Panc1 (cell line): ENCODE results near the gene CLDN22. TPM values are rescaled to one million over a fixed set of nuclear protein-coding genes. Genes with fewer than 3 reads are reported as not detected.
"Not testable (repeated sequence)": the region's sequence is repeated elsewhere in the genome, so short reads cannot be mapped to it uniquely, and the experiment has no call there.

Experiments
- ATAC-seq: fragments of 200-7000 bp; cut with Tn5 transposase; 2 replicates; pipeline ENCODE4 v1.9.1; 2020; ENCODE audit warnings: mild to moderate bottlenecking, moderate library complexity
- BruUV-seq: library from RNA; stranded (reverse); fragments of 400-500 nt; replicated peaks from 2 replicates; lab custom pipeline; 2021; lab: Mats Ljungman, UMichigan
- CTCF ChIA-PET: fragments of 300-600 bp; sonication (Branson Sonifier 250); formaldehyde crosslinking; loops from one replicate; lab custom pipeline; 2022; ENCODE audit warnings: antibody characterized with exemption; lab: Charles Lee
- POLR2A ChIA-PET: fragments of 300-600 bp; sonication (Branson Sonifier 250); formaldehyde crosslinking; loops from one replicate; lab custom pipeline; 2022; ENCODE audit warnings: antibody characterized with exemption; lab: Charles Lee
- DNase-seq: peaks from one replicate; pipeline ENCODE4 v3.0.0-alpha.2; 2010; ENCODE audit warnings: low read depth, low spot score
- H3K27ac ChIP-seq: 2 replicates; pipeline ENCODE4 v1.5.1; 2011; ENCODE audit warnings: mild to moderate bottlenecking, low read length, inconsistent platforms
- H3K27me3 ChIP-seq: fragments of 200-500 bp; sonication (Bioruptor generic); 2 replicates; pipeline ENCODE4 v1.6.0; 2014; ENCODE audit warnings: low read length, inconsistent platforms; ENCODE audit not compliant: control insufficient read depth, insufficient read depth
- H3K36me3 ChIP-seq: fragments of 200-500 bp; sonication (Bioruptor generic); 2 replicates; pipeline ENCODE4 v1.5.1; 2014; ENCODE audit warnings: inconsistent platforms, mild to moderate bottlenecking, low read length, moderate library complexity; ENCODE audit not compliant: control insufficient read depth, insufficient read depth
- H3K4me1 ChIP-seq: 2 replicates; pipeline ENCODE4 v1.5.1; 2011; ENCODE audit warnings: inconsistent platforms, mild to moderate bottlenecking, low read length, moderate library complexity; ENCODE audit not compliant: control insufficient read depth, insufficient read depth
- H3K4me3 ChIP-seq, 2 experiments: 2 replicates each; pipeline ENCODE4 v1.5.1; 2011 to 2012; ENCODE audit warnings: low read depth in 2 of 2, low read length in 2 of 2, mild to moderate bottlenecking in 2 of 2, inconsistent platforms in 1 of 2, moderate library complexity in 1 of 2
- H3K9me3 ChIP-seq: fragments of 200-500 bp; sonication (Bioruptor generic); 2 replicates; pipeline ENCODE4 v1.5.1; 2014; ENCODE audit warnings: low read depth, mild to moderate bottlenecking, inconsistent platforms, low read length, moderate library complexity; ENCODE audit not compliant: control insufficient read depth, insufficient read depth
- POLR2AphosphoS5 ChIP-seq: IDR thresholded peaks from 2 replicates; pipeline ENCODE4 v1.6.1; 2012; ENCODE audit warnings: mild to moderate bottlenecking, low read depth, low read length, moderate library complexity
- SIN3A ChIP-seq: IDR thresholded peaks from 2 replicates; pipeline ENCODE4 v1.6.1; 2012; ENCODE audit warnings: low read depth, mild to moderate bottlenecking, low read length, moderate library complexity, borderline replicate concordance; ENCODE audit not compliant: insufficient read depth
- TCF7L2 ChIP-seq: IDR thresholded peaks from 2 replicates; pipeline ENCODE4 v1.6.1; 2011; ENCODE audit warnings: mild to moderate bottlenecking, low read depth, low read length, inconsistent platforms
- in situ Hi-C: cut with HindIII; loops from 2 replicates; pipeline ENCODE4 v1.10.0; 2016; ENCODE audit warnings: low sequenced_read_pairs, low pct_unique_long_range_greater_than_20kb
- intact Hi-C: fragments of 100-400 bp; cut with micrococcal nuclease; formaldehyde crosslinking; loops from one replicate; pipeline ENCODE4 v1.10.0; 2022; ENCODE audit not compliant: unreplicated experiment
- total RNA-seq: library from RNA; stranded (reverse); gene quantifications from one replicate; pipeline ENCODE4 v1.2.1, GENCODE V29; 2021; ENCODE audit not compliant: unreplicated experiment
- TF ChIP-seq, protein P1 (sequence below), 2 experiments: IDR thresholded peaks; 2 replicates each; pipeline ENCODE4 v1.6.1; 2011 to 2012; ENCODE audit warnings: low read depth in 2 of 2, control low read depth in 1 of 2, low read length in 1 of 2, mild to moderate bottlenecking in 1 of 2, moderate library complexity in 1 of 2; ENCODE audit not compliant: insufficient read depth in 1 of 2
- TF ChIP-seq, protein P2 (sequence below): fragments of 450-650 bp; IDR thresholded peaks from 2 replicates; pipeline ENCODE4 v1.5.1; 2017; ENCODE audit warnings: mild to moderate bottlenecking

CLDN22 gene
- total RNA-seq, 1 experiment from 2014 or later = not detected

DNA sequence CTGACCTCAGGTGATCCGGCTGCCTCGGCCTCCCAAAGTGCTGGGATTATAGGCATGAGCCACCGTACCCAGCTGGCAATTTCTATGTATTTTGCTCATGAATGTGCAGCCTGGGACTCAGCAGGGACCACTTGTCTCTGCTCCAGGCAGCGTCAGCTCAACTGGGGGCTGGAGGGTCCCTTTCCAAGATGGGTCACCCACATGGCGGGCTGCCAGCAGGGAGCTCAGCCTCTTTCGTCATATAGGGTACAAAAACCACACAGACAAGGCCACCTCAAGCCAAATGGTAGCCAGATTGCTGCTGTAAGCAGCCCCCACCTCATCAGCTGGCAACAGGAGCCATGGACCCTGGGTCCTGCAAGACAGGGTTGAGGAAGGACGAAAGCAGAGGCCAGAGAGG, 4.5 kb upstream of the CLDN22 start:
- intact Hi-C loops = no loop called here
- CTCF ChIA-PET = no interaction called here
- TF ChIP-seq POLR2AphosphoS5 (no peak), TCF7L2 (no peak), SIN3A (no peak)
- DNase-seq = no peak
- in situ Hi-C loops = no loop called here
- Histone ChIP-seq H3K4me1 (0 out of 2 replicates have a peak, but pooled peaks cover 3% of the 10 kb centered on the region), H3K36me3 (no peaks in the 10 kb centered on the region), H3K4me3 (no peak overlapping the region), H3K27me3 (no peaks in the 10 kb centered on the region), H3K9me3 (no peaks in the 10 kb centered on the region), H3K27ac (no peak overlapping the region)
- ATAC-seq = no peak
- BruUV-seq = no TSS peak
- POLR2A ChIA-PET = no interaction called here

DNA sequence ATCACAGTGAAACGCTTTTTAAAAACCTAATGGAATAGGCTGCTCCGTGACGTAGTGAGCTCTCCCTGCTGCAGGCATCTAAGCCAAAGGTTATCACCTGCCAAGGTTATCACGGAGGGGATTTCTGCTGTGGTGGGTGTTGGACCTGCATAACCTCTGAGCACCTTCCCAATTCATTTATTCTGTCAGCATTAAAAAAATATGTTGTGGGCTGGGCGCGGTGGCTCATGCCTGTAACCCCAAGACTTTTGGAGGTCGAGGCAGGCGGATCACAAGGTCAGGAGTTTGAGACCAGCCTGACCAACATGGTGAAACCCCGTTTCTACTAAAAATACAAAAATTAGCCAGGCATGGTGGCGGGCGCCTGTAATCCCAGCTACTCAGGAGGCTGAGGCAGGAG, 4.0 kb upstream of the CLDN22 start:
- not testable (repeated sequence) for H3K4me3 ChIP-seq

DNA sequence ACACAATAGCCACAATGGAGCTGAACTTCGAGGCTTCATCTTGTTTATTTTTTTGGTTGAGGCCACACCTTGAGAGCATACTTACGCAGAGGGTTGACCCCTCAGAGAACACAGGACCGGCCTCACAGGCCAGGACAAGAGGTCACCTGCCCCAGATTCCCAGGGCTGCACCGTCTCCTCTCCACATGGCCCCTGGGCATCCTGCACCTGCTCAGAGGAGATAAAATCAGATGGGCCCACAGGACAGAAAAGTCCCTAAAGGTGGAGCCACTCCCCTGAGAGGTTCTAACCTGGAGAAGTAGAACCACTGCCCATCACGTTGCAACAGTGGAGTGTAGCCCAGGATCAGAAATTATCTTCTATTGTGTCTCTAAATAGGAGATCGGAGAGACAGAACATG, 3.2 kb upstream of the CLDN22 start:
- H3K27me3 ChIP-seq = no peaks in the 10 kb centered on the region
- ChIA-PET CTCF (no interaction called here), POLR2A (no interaction called here)
- TF ChIP-seq, protein P1, sequence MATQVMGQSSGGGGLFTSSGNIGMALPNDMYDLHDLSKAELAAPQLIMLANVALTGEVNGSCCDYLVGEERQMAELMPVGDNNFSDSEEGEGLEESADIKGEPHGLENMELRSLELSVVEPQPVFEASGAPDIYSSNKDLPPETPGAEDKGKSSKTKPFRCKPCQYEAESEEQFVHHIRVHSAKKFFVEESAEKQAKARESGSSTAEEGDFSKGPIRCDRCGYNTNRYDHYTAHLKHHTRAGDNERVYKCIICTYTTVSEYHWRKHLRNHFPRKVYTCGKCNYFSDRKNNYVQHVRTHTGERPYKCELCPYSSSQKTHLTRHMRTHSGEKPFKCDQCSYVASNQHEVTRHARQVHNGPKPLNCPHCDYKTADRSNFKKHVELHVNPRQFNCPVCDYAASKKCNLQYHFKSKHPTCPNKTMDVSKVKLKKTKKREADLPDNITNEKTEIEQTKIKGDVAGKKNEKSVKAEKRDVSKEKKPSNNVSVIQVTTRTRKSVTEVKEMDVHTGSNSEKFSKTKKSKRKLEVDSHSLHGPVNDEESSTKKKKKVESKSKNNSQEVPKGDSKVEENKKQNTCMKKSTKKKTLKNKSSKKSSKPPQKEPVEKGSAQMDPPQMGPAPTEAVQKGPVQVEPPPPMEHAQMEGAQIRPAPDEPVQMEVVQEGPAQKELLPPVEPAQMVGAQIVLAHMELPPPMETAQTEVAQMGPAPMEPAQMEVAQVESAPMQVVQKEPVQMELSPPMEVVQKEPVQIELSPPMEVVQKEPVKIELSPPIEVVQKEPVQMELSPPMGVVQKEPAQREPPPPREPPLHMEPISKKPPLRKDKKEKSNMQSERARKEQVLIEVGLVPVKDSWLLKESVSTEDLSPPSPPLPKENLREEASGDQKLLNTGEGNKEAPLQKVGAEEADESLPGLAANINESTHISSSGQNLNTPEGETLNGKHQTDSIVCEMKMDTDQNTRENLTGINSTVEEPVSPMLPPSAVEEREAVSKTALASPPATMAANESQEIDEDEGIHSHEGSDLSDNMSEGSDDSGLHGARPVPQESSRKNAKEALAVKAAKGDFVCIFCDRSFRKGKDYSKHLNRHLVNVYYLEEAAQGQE (IDR thresholded peaks at IDR 0.05; ENCODE audit: insufficient read depth in 1 of 2, low read depth in 2 of 2, low read length in 1 of 2) = no peak
- no peaks in the 10 kb centered on the region for H3K4me1 ChIP-seq
- no peaks in the 10 kb centered on the region for H3K9me3 ChIP-seq
- H3K4me3 ChIP-seq = no peak overlapping the region
- BruUV-seq = no TSS peak
- H3K36me3 ChIP-seq = no peaks in the 10 kb centered on the region
- no peak overlapping the region for H3K27ac ChIP-seq
- intact Hi-C loops (no loop called here), in situ Hi-C loops (no loop called here)
- DNase-seq = no peak
- no peak for ATAC-seq

More for the DNA sequence above, 4.0 kb upstream of the CLDN22 start:
- H3K9me3 ChIP-seq, H3K27ac ChIP-seq, DNase-seq, ATAC-seq, H3K36me3 ChIP-seq, CTCF ChIA-PET, BruUV-seq, in situ Hi-C loops, intact Hi-C loops, H3K4me1 ChIP-seq, POLR2A ChIA-PET, H3K27me3 ChIP-seq: not testable (repeated sequence)

DNA sequence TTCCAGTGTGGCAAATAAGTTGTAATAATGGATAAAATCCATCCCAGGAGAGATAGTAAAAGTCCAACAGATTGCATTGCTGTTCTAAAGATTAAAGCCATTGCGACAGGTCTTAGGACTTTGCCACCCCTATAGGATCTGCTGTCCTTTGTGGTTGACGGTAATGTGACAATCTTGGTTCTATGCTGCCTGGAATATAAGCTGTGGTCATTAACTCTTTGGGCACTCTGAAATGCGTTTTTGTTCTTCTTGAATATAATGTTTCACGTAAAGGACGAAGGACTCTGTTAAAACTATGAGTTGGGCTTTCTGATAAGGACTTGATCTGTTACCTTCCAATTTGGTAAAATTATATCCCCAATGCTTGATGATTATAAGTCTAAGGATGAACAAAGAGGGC, 2.2 kb upstream of the CLDN22 start, which contains the start of gene CLDN24:
Gene CLDN24 (minus strand): TSS at position 101 of the 400 bp plus-strand sequence. CDS start 0 bp downstream, at position 101.
- in situ Hi-C loops = no loop called here
- TSS peak; percentile 15 for BruUV-seq

More for the DNA sequence above, 2.2 kb upstream of the CLDN22 start, which contains the start of gene CLDN24:
- no peaks in the 10 kb centered on the region for H3K27me3 ChIP-seq
- H3K4me3 ChIP-seq = no peak within 1 kb of the TSS
- POLR2A ChIA-PET = no interaction called here
- H3K36me3 ChIP-seq = no peaks in the 10 kb centered on the region
- H3K27ac ChIP-seq = no peak within 1 kb of the TSS
- intact Hi-C loops = no loop called here
- no peaks in the 10 kb centered on the region for H3K4me1 ChIP-seq
- CTCF ChIA-PET = no interaction called here
- no peaks in the 10 kb centered on the region for H3K9me3 ChIP-seq
- TF ChIP-seq POLR2AphosphoS5 = no peak
- TF ChIP-seq, protein P2, sequence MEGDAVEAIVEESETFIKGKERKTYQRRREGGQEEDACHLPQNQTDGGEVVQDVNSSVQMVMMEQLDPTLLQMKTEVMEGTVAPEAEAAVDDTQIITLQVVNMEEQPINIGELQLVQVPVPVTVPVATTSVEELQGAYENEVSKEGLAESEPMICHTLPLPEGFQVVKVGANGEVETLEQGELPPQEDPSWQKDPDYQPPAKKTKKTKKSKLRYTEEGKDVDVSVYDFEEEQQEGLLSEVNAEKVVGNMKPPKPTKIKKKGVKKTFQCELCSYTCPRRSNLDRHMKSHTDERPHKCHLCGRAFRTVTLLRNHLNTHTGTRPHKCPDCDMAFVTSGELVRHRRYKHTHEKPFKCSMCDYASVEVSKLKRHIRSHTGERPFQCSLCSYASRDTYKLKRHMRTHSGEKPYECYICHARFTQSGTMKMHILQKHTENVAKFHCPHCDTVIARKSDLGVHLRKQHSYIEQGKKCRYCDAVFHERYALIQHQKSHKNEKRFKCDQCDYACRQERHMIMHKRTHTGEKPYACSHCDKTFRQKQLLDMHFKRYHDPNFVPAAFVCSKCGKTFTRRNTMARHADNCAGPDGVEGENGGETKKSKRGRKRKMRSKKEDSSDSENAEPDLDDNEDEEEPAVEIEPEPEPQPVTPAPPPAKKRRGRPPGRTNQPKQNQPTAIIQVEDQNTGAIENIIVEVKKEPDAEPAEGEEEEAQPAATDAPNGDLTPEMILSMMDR = no peak
- TF ChIP-seq TCF7L2 = no peak
- TF ChIP-seq, protein P1 (IDR thresholded peaks at IDR 0.05; ENCODE audit: insufficient read depth in 1 of 2, low read depth in 2 of 2, low read length in 1 of 2) = no peak
- ATAC-seq = no peak
- DNase-seq = no peak
